Measurements from ENCODE around the gene TMPRSS2. TPM values are rescaled to one million over a fixed set of nuclear protein-coding genes. Genes with fewer than 3 reads are reported as not detected.

The TMPRSS2 gene
- total and polyA plus RNA-seq, 2 of the 13 experiments (the other 11 are each of a cell fraction or from before 2014, with no cell fraction given) = 1.7 to 1.8 TPM

DNA sequence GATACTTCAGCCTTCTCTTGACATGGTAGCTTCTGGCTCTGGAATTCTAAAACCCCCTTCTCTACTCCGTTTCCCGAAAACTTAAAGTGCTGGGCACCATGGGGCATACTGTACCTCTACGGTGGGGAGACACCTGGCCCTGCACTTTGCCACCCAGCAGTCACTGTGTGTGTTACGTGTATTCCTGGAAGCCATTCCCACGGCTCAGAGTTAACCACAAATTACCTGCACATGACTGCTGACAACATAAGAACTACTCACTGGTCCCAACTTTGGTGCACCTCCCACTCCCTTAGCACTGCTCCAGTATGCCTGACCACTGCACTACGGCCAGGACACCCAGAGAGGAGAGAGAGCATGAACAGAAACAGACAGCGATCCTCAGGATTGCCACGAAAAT, 29.4 kb upstream of the TMPRSS2 start:
- FAIRE-seq (no peak), ATAC-seq (no peak), DNase-seq (ENCODE audit: low spot score) (no peak)
- in situ Hi-C loops (cut with HindIII; ENCODE audit: extremely low pct_ligation_motif_present, low pct_unique_long_range_greater_than_20kb) (no loop called here), intact Hi-C loops (cut with micrococcal nuclease; ENCODE audit: unreplicated experiment) (no loop called here)
- no peaks in the 10 kb centered on the region for H3K9me3 ChIP-seq (ENCODE audit: low read length)
- no peak overlapping the region for H3K4me2 ChIP-seq (ENCODE audit: low read depth, low read length)
- H3K27ac ChIP-seq (ENCODE audit: extremely low read length, insufficient read depth, low read length) = no peak overlapping the region
- no peaks in the 10 kb centered on the region for H4K20me1 ChIP-seq (ENCODE audit: insufficient read depth, low read length)
- TF ChIP-seq, protein P1, sequence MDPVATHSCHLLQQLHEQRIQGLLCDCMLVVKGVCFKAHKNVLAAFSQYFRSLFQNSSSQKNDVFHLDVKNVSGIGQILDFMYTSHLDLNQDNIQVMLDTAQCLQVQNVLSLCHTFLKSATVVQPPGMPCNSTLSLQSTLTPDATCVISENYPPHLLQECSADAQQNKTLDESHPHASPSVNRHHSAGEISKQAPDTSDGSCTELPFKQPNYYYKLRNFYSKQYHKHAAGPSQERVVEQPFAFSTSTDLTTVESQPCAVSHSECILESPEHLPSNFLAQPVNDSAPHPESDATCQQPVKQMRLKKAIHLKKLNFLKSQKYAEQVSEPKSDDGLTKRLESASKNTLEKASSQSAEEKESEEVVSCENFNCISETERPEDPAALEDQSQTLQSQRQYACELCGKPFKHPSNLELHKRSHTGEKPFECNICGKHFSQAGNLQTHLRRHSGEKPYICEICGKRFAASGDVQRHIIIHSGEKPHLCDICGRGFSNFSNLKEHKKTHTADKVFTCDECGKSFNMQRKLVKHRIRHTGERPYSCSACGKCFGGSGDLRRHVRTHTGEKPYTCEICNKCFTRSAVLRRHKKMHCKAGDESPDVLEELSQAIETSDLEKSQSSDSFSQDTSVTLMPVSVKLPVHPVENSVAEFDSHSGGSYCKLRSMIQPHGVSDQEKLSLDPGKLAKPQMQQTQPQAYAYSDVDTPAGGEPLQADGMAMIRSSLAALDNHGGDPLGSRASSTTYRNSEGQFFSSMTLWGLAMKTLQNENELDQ (CRISPR knock-in tag; IDR thresholded peaks at IDR 0.05; ENCODE audit: borderline replicate concordance) = no peak
- no peak for TF ChIP-seq NFYB (CRISPR knock-in tag; IDR thresholded peaks at IDR 0.05)
- no peak for TF ChIP-seq KDM1A (CRISPR knock-in tag; IDR thresholded peaks at IDR 0.05)
- TF ChIP-seq THYN1 (CRISPR knock-in tag; IDR thresholded peaks at IDR 0.05; ENCODE audit: borderline replicate concordance, low read depth) = no peak
- no peak for TF ChIP-seq MIER3 (CRISPR knock-in tag; IDR thresholded peaks at IDR 0.05; ENCODE audit: borderline replicate concordance)
- TF ChIP-seq GFI1 (CRISPR knock-in tag; IDR thresholded peaks at IDR 0.05; ENCODE audit: borderline replicate concordance) = no peak
- no peak for TF ChIP-seq ZNF616 (CRISPR knock-in tag; IDR thresholded peaks at IDR 0.05; ENCODE audit: low read depth)
- no peak for TF ChIP-seq PLRG1 (conservative IDR thresholded peaks at IDR 0.05)
- no peak for TF ChIP-seq SNRNP70 (IDR thresholded peaks at IDR 0.05; ENCODE audit: low read depth, low read length)
- TF ChIP-seq, protein P2, sequence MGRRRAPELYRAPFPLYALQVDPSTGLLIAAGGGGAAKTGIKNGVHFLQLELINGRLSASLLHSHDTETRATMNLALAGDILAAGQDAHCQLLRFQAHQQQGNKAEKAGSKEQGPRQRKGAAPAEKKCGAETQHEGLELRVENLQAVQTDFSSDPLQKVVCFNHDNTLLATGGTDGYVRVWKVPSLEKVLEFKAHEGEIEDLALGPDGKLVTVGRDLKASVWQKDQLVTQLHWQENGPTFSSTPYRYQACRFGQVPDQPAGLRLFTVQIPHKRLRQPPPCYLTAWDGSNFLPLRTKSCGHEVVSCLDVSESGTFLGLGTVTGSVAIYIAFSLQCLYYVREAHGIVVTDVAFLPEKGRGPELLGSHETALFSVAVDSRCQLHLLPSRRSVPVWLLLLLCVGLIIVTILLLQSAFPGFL (CRISPR knock-in tag; IDR thresholded peaks at IDR 0.05) = no peak
- TF ChIP-seq ZNF468 (CRISPR knock-in tag; IDR thresholded peaks at IDR 0.05) = no peak
- TF ChIP-seq PCBP1 (IDR thresholded peaks at IDR 0.05; ENCODE audit: borderline replicate concordance, low read depth, low read length) = no peak
- TF ChIP-seq NRL (CRISPR knock-in tag; IDR thresholded peaks at IDR 0.05; ENCODE audit: borderline replicate concordance) = no peak
- TF ChIP-seq ZNF557 (CRISPR knock-in tag; IDR thresholded peaks at IDR 0.05) = no peak
- no peak for TF ChIP-seq RNF2 (conservative IDR thresholded peaks at IDR 0.05; ENCODE audit: low read depth)
- TF ChIP-seq SCMH1 (CRISPR knock-in tag; IDR thresholded peaks at IDR 0.05; ENCODE audit: borderline replicate concordance) = no peak
- TF ChIP-seq POLR2AphosphoS2 (IDR thresholded peaks at IDR 0.05; ENCODE audit: low read depth, low read length) = no peak
- TF ChIP-seq ZFP36L1 (CRISPR knock-in tag; IDR thresholded peaks at IDR 0.05) = no peak
- WGBS (ENCODE audit: low lambda C conversion rate) = 55% methylated on average over 5 of the region's 8 CpGs
- ChIA-PET CTCF (ENCODE audit: low intra/inter-chr PET ratio, low total read pairs) (no interaction called here), POLR2A (interaction anchor here (1.1 kb wide), 1 partner anchor 12 kb away, joined by 3 read pairs; no protein-coding TSS in a partner anchor)
- H3K36me3 ChIP-seq (replicated peaks in 1 of 2; ENCODE audit: control insufficient read depth in 1 of 2, insufficient read depth in 2 of 2, low read length in 2 of 2) = no peaks in the 10 kb centered on the region
- H3K4me1 ChIP-seq (ENCODE audit: insufficient read depth, low read length) = peaks cover 14% of the 10 kb centered on the region
- no peaks in the 10 kb centered on the region for H3K79me2 ChIP-seq (ENCODE audit: insufficient read depth, low read length)
- H3K27me3 ChIP-seq (ENCODE audit: control insufficient read depth in 1 of 2, insufficient read depth in 2 of 2, low read length in 2 of 2) = peaks cover 0 to 20% of the 10 kb centered on the region in 2 experiments; a peak in 4 of 5 replicates
- no peak overlapping the region for H3K4me3 ChIP-seq (replicated peaks in 1 of 3; ENCODE audit: insufficient read depth in 1 of 3, low read depth in 2 of 3, low read length in 3 of 3)
- no peak overlapping the region for H3K9ac ChIP-seq (ENCODE audit: insufficient read depth, low read depth, low read length)
- no TSS peak for BruUV-seq (replicated peaks)
- H2AFZ ChIP-seq (ENCODE audit: low read length) = no peak overlapping the region

Data from HepG2 (cell line).